Measurements from ENCODE around the gene CCL27. TPM values are rescaled to one million over a fixed set of nuclear protein-coding genes. Genes with fewer than 3 reads are reported as not detected.

CCL27 gene
- total and polyA plus RNA-seq, 2 of the 8 experiments (the other 6 are each of a cell fraction or from before 2014, with no cell fraction given): 0.42 TPM; not detected in 1

GRCh38 chr9:34653151-34654072 is 9.0 kb downstream of the CCL27 start:
- H2AFZ ChIP-seq (ENCODE audit: low read length): no peak overlapping the region
- H4K20me1 ChIP-seq (replicated peaks in 1 of 2; ENCODE audit: control insufficient read depth in 1 of 2, insufficient read depth in 2 of 2, low read length in 2 of 2): peaks cover 0 to 4% of the 10 kb centered on the region in 2 experiments
- no peaks in the 10 kb centered on the region; a peak in 1 of 7 replicates for H3K27me3 ChIP-seq (replicated peaks in 1 of 4; ENCODE audit: control insufficient read depth in 3 of 4, extremely low read depth in 1 of 4, insufficient read depth in 3 of 4, low read length in 3 of 4)
- peaks cover 3 to 17% (median 8%) of the 10 kb centered on the region in 4 experiments; a peak in 7 of 8 replicates for H3K36me3 ChIP-seq (ENCODE audit: control insufficient read depth in 2 of 4, insufficient read depth in 4 of 4, low read length in 3 of 4)
- no peak overlapping the region for H3K56ac ChIP-seq (replicated peaks; ENCODE audit: insufficient read length, low read depth, low read length)
- WGBS, 2 experiments (ENCODE audit: extremely low coverage in 1 of 2, insufficient coverage in 1 of 2, insufficient read length in 1 of 2, insufficient replicate concordance in 2 of 2, low coverage in 1 of 2, low lambda C conversion rate in 2 of 2, missing lambda C conversion rate in 1 of 2): 77% methylated on average over 9 of the region's 11 CpGs; no CpG with 5 or more reads in 1 of the 2 experiments
- FAIRE-seq (no peak), DNase-seq (ENCODE audit: low read depth in 1 of 2, low spot score in 2 of 2) (no peak)
- peak overlapping the region; percentile 92 for H2BK15ac ChIP-seq (ENCODE audit: low read length)
- H3K4me2 ChIP-seq (ENCODE audit: insufficient read depth in 1 of 2, low read depth in 2 of 2, low read length in 2 of 2): peak overlapping the region; percentile 16 to 77; a peak in 1 of 4 replicates
- peaks cover 4% of the 10 kb centered on the region for H3K23me2 ChIP-seq (ENCODE audit: low read depth, low read length)
- ChIA-PET POLR2A (ENCODE audit: partially characterized antibody) (interaction anchor here (1.2 to 12.8 kb wide), 6 partner anchors 8 to 61 kb away, joined by 3 to 127 read pairs (median 4); partner anchors contain the start of genes ARID3C, CCL27 and SIGMAR1), CTCF (ENCODE audit: partially characterized antibody) (interaction anchor here (1.4 to 15.2 kb wide), 4 partner anchors 8 to 22 kb away, joined by 4 to 277 read pairs (median 14); partner anchors contain the start of genes GALT and SIGMAR1)
- peak overlapping the region; percentile 12 for H3K4ac ChIP-seq (replicated peaks; ENCODE audit: insufficient read length, low read depth, low read length)
- no peak overlapping the region for H3K23ac ChIP-seq (ENCODE audit: insufficient read length)
- H3K14ac ChIP-seq (ENCODE audit: insufficient read length): no peak overlapping the region
- no peak overlapping the region for H4K5ac ChIP-seq (ENCODE audit: insufficient read length, low read depth, low read length)
- peak overlapping the region; percentile 75 for H4K91ac ChIP-seq (replicated peaks; ENCODE audit: insufficient read length, low read length)
- 0 out of 4 replicates have a peak, but pooled peaks cover 0 to under 1% of the 10 kb centered on the region in 2 experiments for H3K79me2 ChIP-seq (ENCODE audit: control insufficient read depth in 1 of 2, insufficient read depth in 2 of 2, low read length in 2 of 2)
- H3K4me3 ChIP-seq (ENCODE audit: extremely low read depth in 1 of 4, insufficient read depth in 2 of 4, low read depth in 3 of 4, low read length in 4 of 4): no peak overlapping the region
- peak overlapping the region; percentile 68; the same call in 1 of the 2 replicates for H2BK5ac ChIP-seq (ENCODE audit: low read depth, low read length)
- no peak overlapping the region; a peak in 1 of 7 replicates for H3K9ac ChIP-seq (replicated peaks in 1 of 4; ENCODE audit: extremely low read depth in 1 of 4, low read depth in 3 of 4, low read length in 3 of 4)
- peak overlapping the region; percentile 75; the same call in 1 of the 2 replicates for H2AK5ac ChIP-seq (ENCODE audit: low read depth, low read length)
- peak overlapping the region; percentile 77; the same call in 1 of the 2 replicates for H2BK12ac ChIP-seq (ENCODE audit: low read depth, low read length)
- H3K9me3 ChIP-seq (ENCODE audit: insufficient read depth in 2 of 2, low read depth in 1 of 2, low read length in 1 of 2): no peaks in the 10 kb centered on the region
- no peak overlapping the region for H3K27ac ChIP-seq (ENCODE audit: low read depth, low read length)
- no peak overlapping the region; the same call in 1 of the 2 replicates for H4K8ac ChIP-seq (ENCODE audit: extremely low read depth, insufficient read depth, low read length)
- H3K4me1 ChIP-seq (replicated peaks in 1 of 4; ENCODE audit: control insufficient read depth in 3 of 4, insufficient read depth in 4 of 4, low read length in 3 of 4): peaks cover 5 to 22% (median 10%) of the 10 kb centered on the region in 4 experiments; a peak in 6 of 7 replicates
- H2BK20ac ChIP-seq (ENCODE audit: low read length): no peak overlapping the region; the same call in 1 of the 2 replicates
- H2BK120ac ChIP-seq (replicated peaks; ENCODE audit: low read depth, low read length): no peak overlapping the region
- H3K18ac ChIP-seq (ENCODE audit: extremely low read depth, low read length): peak overlapping the region; percentile 87
- H3K79me1 ChIP-seq (ENCODE audit: low read depth, low read length): no peaks in the 10 kb centered on the region
- TF ChIP-seq HDAC6 (IDR thresholded peaks at IDR 0.05; ENCODE audit: low read depth, low read length) (no peak), FOSL1 (IDR thresholded peaks at IDR 0.05; ENCODE audit: insufficient read depth, low read depth, low read length) (no peak), CTBP2 (IDR thresholded peaks at IDR 0.05; ENCODE audit: borderline replicate concordance, insufficient read depth, insufficient read length, low read length) (no peak), TEAD4 (IDR thresholded peaks at IDR 0.05; ENCODE audit: low read depth, low read length) (no peak), JUND (IDR thresholded peaks at IDR 0.05; ENCODE audit: low read length) (no peak), SP2 (IDR thresholded peaks at IDR 0.05; ENCODE audit: low read length) (no peak), SRF (IDR thresholded peaks at IDR 0.05; ENCODE audit: low read depth, low read length) (no peak), POU5F1 (IDR thresholded peaks at IDR 0.05; ENCODE audit: low read depth, low read length) (no peak), YY1 (IDR thresholded peaks at IDR 0.05; ENCODE audit: low read depth, low read length) (no peak), POLR2AphosphoS5 (IDR thresholded peaks at IDR 0.05; ENCODE audit: low read depth, low read length) (no peak), MAFK (IDR thresholded peaks at IDR 0.05; ENCODE audit: low read depth, low read length) (no peak)

Measured in H1 (cell line).